ENCODE data around the gene REST.

- TF ChIP-seq EZH2 (IDR thresholded peaks at IDR 0.05; ENCODE audit: low read depth), result no peak
- no peak for TF ChIP-seq CTCF (conservative IDR thresholded peaks at IDR 0.05)
Observed at GRCh38 chr4:56902703-56903102, 5.0 kb upstream of the REST start.
